ENCODE results near the gene PPP2R5A.
A peak's percentile ranks its signal among the peaks of the same experiment; 100 is the strongest.

The PPP2R5A gene

GRCh38 chr1:212288615-212289014 lies 3.4 kb downstream of the PPP2R5A start:
- no peaks in the 10 kb centered on the region for H3K27me3 ChIP-seq (ENCODE audit: insufficient read depth, low read length)
- no peak overlapping the region for H2BK5ac ChIP-seq (ENCODE audit: low read depth, low read length, poor library complexity)
- H3K23ac ChIP-seq (ENCODE audit: low read length): no peak overlapping the region
- H3K9ac ChIP-seq (ENCODE audit: low read length): no peak overlapping the region
- H3K4ac ChIP-seq (ENCODE audit: low read depth, low read length): no peak overlapping the region
- no peak overlapping the region for H2AK5ac ChIP-seq (ENCODE audit: low read length)
- H3K4me2 ChIP-seq (ENCODE audit: low read length): no peak overlapping the region
- H3K79me2 ChIP-seq (ENCODE audit: control insufficient read depth, insufficient read depth, low read length, poor library complexity): peaks cover 7% of the 10 kb centered on the region
- H4K8ac ChIP-seq (ENCODE audit: low read depth, low read length): no peak overlapping the region
- no peak overlapping the region for H3K18ac ChIP-seq (ENCODE audit: low read length)
- no peaks in the 10 kb centered on the region for H3K36me3 ChIP-seq (ENCODE audit: control insufficient read depth in 1 of 2, insufficient read depth in 2 of 2, low read length in 2 of 2)
- H3K27ac ChIP-seq (ENCODE audit: low read depth, low read length): no peak overlapping the region
- H4K12ac ChIP-seq (ENCODE audit: low read depth, low read length): no peak overlapping the region
- no peak overlapping the region for H3K14ac ChIP-seq (ENCODE audit: low read length)
- H4K91ac ChIP-seq (ENCODE audit: low read depth, low read length): no peak overlapping the region
- peaks cover 8% of the 10 kb centered on the region for H3K79me1 ChIP-seq (ENCODE audit: low read length)
- no peaks in the 10 kb centered on the region for H3K9me3 ChIP-seq (ENCODE audit: insufficient read depth, low read depth, low read length)
- no peak overlapping the region for H3K4me3 ChIP-seq (ENCODE audit: low read depth, low read length)
- H2BK120ac ChIP-seq (ENCODE audit: insufficient read depth, low read length, poor library complexity): no peak overlapping the region
- H3K4me1 ChIP-seq (ENCODE audit: control insufficient read depth in 1 of 2, insufficient read depth in 2 of 2, low read length in 2 of 2): peaks cover 0 to 6% of the 10 kb centered on the region in 2 experiments
- DNase-seq: no peak
- H2BK12ac ChIP-seq (ENCODE audit: low read length): no peak overlapping the region
- H2AFZ ChIP-seq (ENCODE audit: insufficient read depth, low read length, poor library complexity): no peak overlapping the region

- no peak overlapping the region for H4K8ac ChIP-seq (ENCODE audit: low read depth, low read length)
- H2BK12ac ChIP-seq (ENCODE audit: low read length): no peak overlapping the region
- no peak overlapping the region for H2AFZ ChIP-seq (ENCODE audit: insufficient read depth, low read length, poor library complexity)
- H3K4ac ChIP-seq (ENCODE audit: low read depth, low read length): no peak overlapping the region
- H3K18ac ChIP-seq (ENCODE audit: low read length): no peak overlapping the region
- H3K4me2 ChIP-seq (ENCODE audit: low read length): no peak overlapping the region
- H2BK120ac ChIP-seq (ENCODE audit: insufficient read depth, low read length, poor library complexity): no peak overlapping the region
- no peak overlapping the region for H3K23ac ChIP-seq (ENCODE audit: low read length)
- no peak for DNase-seq
- H3K79me2 ChIP-seq (ENCODE audit: control insufficient read depth, insufficient read depth, low read length, poor library complexity): peaks cover 7% of the 10 kb centered on the region
- no peak overlapping the region for H4K91ac ChIP-seq (ENCODE audit: low read depth, low read length)
- H3K36me3 ChIP-seq (ENCODE audit: control insufficient read depth in 1 of 2, insufficient read depth in 2 of 2, low read length in 2 of 2): no peaks in the 10 kb centered on the region
- H3K79me1 ChIP-seq (ENCODE audit: low read length): peaks cover 7% of the 10 kb centered on the region
- H2BK5ac ChIP-seq (ENCODE audit: low read depth, low read length, poor library complexity): no peak overlapping the region
- no peaks in the 10 kb centered on the region for H3K9me3 ChIP-seq (ENCODE audit: insufficient read depth, low read depth, low read length)
- H4K12ac ChIP-seq (ENCODE audit: low read depth, low read length): no peak overlapping the region
- no peak overlapping the region for H3K14ac ChIP-seq (ENCODE audit: low read length)
- no peak overlapping the region for H3K4me3 ChIP-seq (ENCODE audit: low read depth, low read length)
- H2AK5ac ChIP-seq (ENCODE audit: low read length): no peak overlapping the region
- no peak overlapping the region for H3K9ac ChIP-seq (ENCODE audit: low read length)
- WGBS (ENCODE audit: extremely low coverage, insufficient coverage, insufficient read length): no CpG with 5 or more reads among the region's 4 CpGs
- no peak overlapping the region for H3K27ac ChIP-seq (ENCODE audit: low read depth, low read length)
- H3K27me3 ChIP-seq (ENCODE audit: insufficient read depth, low read length): no peaks in the 10 kb centered on the region
- peaks cover 0 to 2% of the 10 kb centered on the region in 2 experiments for H3K4me1 ChIP-seq (ENCODE audit: control insufficient read depth in 1 of 2, insufficient read depth in 2 of 2, low read length in 2 of 2)
These were observed 4.3 kb downstream of the PPP2R5A start for GRCh38 chr1:212289262-212290077.

- no peak overlapping the region for H3K4ac ChIP-seq (ENCODE audit: low read depth, low read length)
- H4K12ac ChIP-seq (ENCODE audit: low read depth, low read length): no peak overlapping the region
- H2BK5ac ChIP-seq (ENCODE audit: low read depth, low read length, poor library complexity): no peak overlapping the region
- H3K23ac ChIP-seq (ENCODE audit: low read length): no peak overlapping the region
- H3K27ac ChIP-seq (ENCODE audit: low read depth, low read length): no peak overlapping the region
- no peak overlapping the region for H3K9ac ChIP-seq (ENCODE audit: low read length)
- H3K9me3 ChIP-seq (ENCODE audit: insufficient read depth, low read depth, low read length): no peaks in the 10 kb centered on the region
- H3K4me2 ChIP-seq (ENCODE audit: low read length): no peak overlapping the region
- no peak overlapping the region for H2BK120ac ChIP-seq (ENCODE audit: insufficient read depth, low read length, poor library complexity)
- H3K4me1 ChIP-seq (ENCODE audit: control insufficient read depth in 1 of 2, insufficient read depth in 2 of 2, low read length in 2 of 2): peaks cover 0 to 2% of the 10 kb centered on the region in 2 experiments
- H3K27me3 ChIP-seq (ENCODE audit: insufficient read depth, low read length): no peaks in the 10 kb centered on the region
- H2AFZ ChIP-seq (ENCODE audit: insufficient read depth, low read length, poor library complexity): no peak overlapping the region
- H3K79me1 ChIP-seq (ENCODE audit: low read length): peaks cover 4% of the 10 kb centered on the region
- no peak overlapping the region for H4K91ac ChIP-seq (ENCODE audit: low read depth, low read length)
- H4K8ac ChIP-seq (ENCODE audit: low read depth, low read length): no peak overlapping the region
- H2BK12ac ChIP-seq (ENCODE audit: low read length): no peak overlapping the region
- no peak overlapping the region for H3K14ac ChIP-seq (ENCODE audit: low read length)
- DNase-seq: peak in 1 of 2 donors; percentile 35
- no peak overlapping the region for H3K18ac ChIP-seq (ENCODE audit: low read length)
- peaks cover 5% of the 10 kb centered on the region for H3K79me2 ChIP-seq (ENCODE audit: control insufficient read depth, insufficient read depth, low read length, poor library complexity)
- H3K36me3 ChIP-seq (ENCODE audit: control insufficient read depth in 1 of 2, insufficient read depth in 2 of 2, low read length in 2 of 2): no peaks in the 10 kb centered on the region
- H3K4me3 ChIP-seq (ENCODE audit: low read depth, low read length): no peak overlapping the region
- no peak overlapping the region for H2AK5ac ChIP-seq (ENCODE audit: low read length)
These were observed 5.4 kb downstream of the PPP2R5A start for GRCh38 chr1:212290608-212291007.

GRCh38 chr1:212291505-212292134 lies 6.4 kb downstream of the PPP2R5A start:
- Histone ChIP-seq H2BK5ac (ENCODE audit: low read depth, low read length, poor library complexity) (no peak overlapping the region), H3K79me1 (ENCODE audit: low read length) (no peaks in the 10 kb centered on the region), H3K18ac (ENCODE audit: low read length) (no peak overlapping the region), H3K4ac (ENCODE audit: low read depth, low read length) (no peak overlapping the region), H3K27ac (ENCODE audit: low read depth, low read length) (no peak overlapping the region), H4K12ac (ENCODE audit: low read depth, low read length) (no peak overlapping the region), H3K4me1 (ENCODE audit: control insufficient read depth in 1 of 2, insufficient read depth in 2 of 2, low read length in 2 of 2) (peaks cover 0 to 2% of the 10 kb centered on the region in 2 experiments), H3K14ac (ENCODE audit: low read length) (no peak overlapping the region), H4K8ac (ENCODE audit: low read depth, low read length) (no peak overlapping the region), H3K4me2 (ENCODE audit: low read length) (no peak overlapping the region), H2BK120ac (ENCODE audit: insufficient read depth, low read length, poor library complexity) (no peak overlapping the region), H2AFZ (ENCODE audit: insufficient read depth, low read length, poor library complexity) (no peak overlapping the region), H3K23ac (ENCODE audit: low read length) (no peak overlapping the region), H3K36me3 (ENCODE audit: control insufficient read depth in 1 of 2, insufficient read depth in 2 of 2, low read length in 2 of 2) (no peaks in the 10 kb centered on the region), H3K9ac (ENCODE audit: low read length) (no peak overlapping the region), H2BK12ac (ENCODE audit: low read length) (no peak overlapping the region), H3K9me3 (ENCODE audit: insufficient read depth, low read depth, low read length) (no peaks in the 10 kb centered on the region), H3K79me2 (ENCODE audit: control insufficient read depth, insufficient read depth, low read length, poor library complexity) (peaks cover 2% of the 10 kb centered on the region), H2AK5ac (ENCODE audit: low read length) (no peak overlapping the region), H4K91ac (ENCODE audit: low read depth, low read length) (no peak overlapping the region), H3K27me3 (ENCODE audit: insufficient read depth, low read length) (no peaks in the 10 kb centered on the region), H3K4me3 (ENCODE audit: low read depth, low read length) (no peak overlapping the region)
- DNase-seq: peak in 1 of 2 donors; percentile 65
- whole genome bisulfite sequencing (ENCODE audit: extremely low coverage, insufficient coverage, insufficient read length): no CpG with 5 or more reads among the region's 6 CpGs
